Activated naive CD4-positive, alpha-beta T cell treated with anti-CD3 and anti-CD28 coated beads for 36 hours (primary cell): Measurements from ENCODE around the gene ZNF827. TPM values are rescaled to one million over a fixed set of nuclear protein-coding genes. Genes with fewer than 3 reads are reported as not detected.
A peak's percentile ranks its signal among the peaks of the same experiment; 100 is the strongest.

Experiments used
- CTCF ChIA-PET: fragments of 350-600 bp; sonication (Branson Sonifier 250); formaldehyde crosslinking; loops from one replicate; lab custom pipeline; 2021; ENCODE audit warnings: antibody characterized with exemption; lab: Charles Lee
- DNase-seq: peaks from one replicate; pipeline ENCODE4 v3.0.0-alpha.2; 2020
- H3K27ac Mint-ChIP-seq: one replicate; pipeline ENCODE4 v1.8.0; 2021; ENCODE audit warnings: mild to moderate bottlenecking, mixed read lengths
- H3K27me3 Mint-ChIP-seq: one replicate; pipeline ENCODE4 v1.8.0; 2021; ENCODE audit warnings: low read depth, mixed read lengths
- H3K36me3 Mint-ChIP-seq: one replicate; pipeline ENCODE4 v1.8.0; 2021; ENCODE audit warnings: low read depth, mixed read lengths
- H3K4me1 Mint-ChIP-seq: one replicate; pipeline ENCODE4 v1.8.0; 2021; ENCODE audit warnings: low read depth, mixed read lengths
- H3K4me3 Mint-ChIP-seq: one replicate; pipeline ENCODE4 v1.8.0; 2021; ENCODE audit warnings: mild to moderate bottlenecking, moderate library complexity, mixed read lengths
- H3K9me3 Mint-ChIP-seq: one replicate; pipeline ENCODE4 v1.8.0; 2021; ENCODE audit warnings: mixed read lengths
- intact Hi-C: fragments of 100-400 bp; cut with micrococcal nuclease; formaldehyde crosslinking; loops from one replicate; pipeline ENCODE4 v1.15.1; 2023
- total RNA-seq, 2 experiments: library from RNA; stranded (reverse); gene quantifications; one replicate each; pipeline ENCODE4 v1.2.3, GENCODE V29; 2021

The ZNF827 gene
- total RNA-seq, 2 experiments from 2014 or later: 15.6 to 17.5 TPM

DNA sequence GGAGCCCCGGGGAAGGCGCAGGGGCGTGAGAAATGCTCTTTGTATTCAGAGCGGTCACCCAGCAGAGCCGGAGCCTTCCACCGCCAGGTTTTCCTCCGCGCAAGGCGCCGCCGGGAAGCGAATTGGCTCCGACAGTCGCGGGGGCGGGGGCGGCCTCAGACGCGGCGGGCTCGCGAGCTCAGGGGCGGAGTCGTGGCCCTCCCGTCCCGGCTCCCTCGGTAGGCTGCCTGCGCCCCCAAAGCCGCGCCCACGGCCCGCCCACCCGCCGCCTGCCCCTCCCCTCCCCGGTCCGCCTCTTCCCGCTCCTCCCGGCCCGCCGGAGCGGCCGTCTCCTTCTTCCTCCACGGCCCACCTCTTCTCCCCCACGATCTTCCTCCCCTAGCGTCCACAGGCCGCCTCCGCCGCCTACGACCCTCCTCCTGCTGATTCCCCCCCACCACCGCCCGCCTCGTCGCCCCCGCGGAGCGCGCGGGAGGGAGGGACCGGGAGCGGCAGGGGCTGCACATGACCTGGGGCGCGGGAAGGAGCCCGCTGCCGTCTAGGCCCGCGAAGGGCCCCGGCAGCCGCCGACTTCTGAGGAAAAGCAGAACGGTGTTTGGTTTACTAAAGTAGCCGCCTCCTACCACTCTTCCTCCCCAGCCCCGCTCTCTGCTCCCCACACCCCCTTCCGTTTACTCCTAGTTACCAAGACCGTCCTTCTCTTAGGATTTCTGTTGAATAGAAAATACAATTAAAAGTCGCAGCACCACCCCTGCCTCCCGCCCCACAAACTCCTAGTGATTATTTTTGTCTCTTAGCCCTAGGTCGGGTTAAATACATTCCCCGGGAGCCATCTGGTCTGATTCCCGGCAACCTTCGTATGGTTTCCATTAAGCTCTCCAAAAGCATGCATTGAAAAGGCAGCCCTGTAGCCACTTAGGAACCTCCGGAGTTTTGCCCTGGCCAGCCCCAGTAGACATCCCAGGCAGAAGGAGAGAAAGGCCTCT, 205.4 kb downstream of the ZNF827 start:
- CTCF ChIA-PET: interaction anchor here (0.6 kb wide), 1 partner anchor 465 kb away, joined by 3 read pairs; no protein-coding TSS in a partner anchor
- Mint-ChIP-seq H3K4me3 (peak overlapping the region; percentile 75), H3K27me3 (peaks cover 10% of the 10 kb centered on the region)

DNA sequence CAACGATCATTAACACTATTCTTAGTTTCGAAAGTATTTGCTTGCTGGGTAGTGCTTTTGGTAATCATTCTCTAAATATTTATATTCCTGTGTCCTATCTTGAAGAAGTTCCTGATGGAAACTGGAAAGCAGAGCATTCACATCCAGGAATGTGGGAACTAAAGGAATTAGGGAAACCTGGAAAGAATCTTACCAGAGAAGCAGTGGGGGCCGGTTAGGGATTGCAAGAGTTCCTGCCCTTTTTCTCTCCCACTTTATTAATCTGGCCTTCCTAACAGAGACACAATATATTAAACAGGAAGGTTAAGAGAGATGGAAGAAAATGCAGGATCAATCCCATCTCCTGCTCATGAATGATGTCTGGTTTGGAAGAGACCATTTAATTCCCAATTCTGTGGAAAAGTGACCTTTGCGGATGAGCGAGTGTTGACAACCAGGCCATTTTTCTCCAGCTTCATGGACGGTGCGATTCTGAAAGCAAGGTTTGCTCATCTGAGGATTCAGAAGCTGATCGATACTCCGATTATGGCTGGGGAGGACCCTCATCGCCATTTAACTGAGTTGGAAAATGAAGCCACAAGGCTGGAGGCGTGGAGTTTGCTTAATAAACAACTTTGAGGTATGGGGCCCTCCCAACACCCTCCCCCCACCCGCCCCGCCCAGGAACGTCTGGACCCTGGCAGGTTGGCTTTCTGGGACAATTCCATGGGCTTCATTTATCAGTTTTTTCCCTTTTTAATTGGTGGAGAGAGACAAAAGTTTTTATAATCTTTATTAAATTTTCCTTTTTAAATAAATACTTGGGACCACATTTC, 206.4 kb downstream of the ZNF827 start:
- intact Hi-C loops: loop anchor here (5.0 to 10.0 kb wide), 4 partner anchors 247 to 1885 kb away; partner anchors contain the start of genes SLC10A7, SMAD1 and TMEM184C
- Mint-ChIP-seq H3K27me3 (peaks cover 10% of the 10 kb centered on the region), H3K27ac (no peak overlapping the region), H3K4me1 (peaks cover 7% of the 10 kb centered on the region), H3K9me3 (no peaks in the 10 kb centered on the region), H3K36me3 (no peaks in the 10 kb centered on the region), H3K4me3 (peak overlapping the region; percentile 75)
- DNase-seq: no peak
- CTCF ChIA-PET: no interaction called here

More for the DNA sequence above, 205.4 kb downstream of the ZNF827 start:
- intact Hi-C loops: loop anchor here (1.0 to 10.0 kb wide), 10 partner anchors 75 to 1884 kb away; partner anchors contain the start of genes ABCE1, ANAPC10, LSM6 and MMAA
- peak overlapping the region; percentile 36 for H3K27ac Mint-ChIP-seq
- H3K9me3 Mint-ChIP-seq: no peaks in the 10 kb centered on the region
- no peaks in the 10 kb centered on the region for H3K36me3 Mint-ChIP-seq
- DNase-seq: peak; percentile 91
- H3K4me1 Mint-ChIP-seq: peaks cover 7% of the 10 kb centered on the region

DNA sequence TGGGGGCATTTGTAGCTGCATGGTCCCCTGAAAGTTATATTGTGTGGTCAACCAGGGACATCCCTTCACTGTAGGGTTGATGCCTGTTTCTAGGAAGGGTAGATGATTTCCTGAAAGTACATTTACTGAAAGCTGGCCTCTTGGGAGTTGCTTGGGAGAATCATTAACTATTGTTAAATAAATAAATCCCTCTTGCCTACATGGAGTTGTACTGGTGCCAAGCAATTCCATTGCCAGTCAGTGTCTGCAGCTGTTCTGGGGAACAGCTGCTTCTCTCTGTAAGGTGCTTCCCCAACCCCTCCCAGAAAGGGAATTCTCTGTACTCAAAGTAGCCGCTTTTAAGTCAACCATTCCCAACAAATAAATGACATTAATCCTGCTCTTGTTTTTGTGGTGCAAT, 207.6 kb downstream of the ZNF827 start:
- no peak overlapping the region for H3K4me3 Mint-ChIP-seq
- CTCF ChIA-PET: no interaction called here
- H3K27ac Mint-ChIP-seq: no peak overlapping the region
- H3K4me1 Mint-ChIP-seq: peaks cover 7% of the 10 kb centered on the region
- no peaks in the 10 kb centered on the region for H3K36me3 Mint-ChIP-seq
- H3K27me3 Mint-ChIP-seq: peaks cover 10% of the 10 kb centered on the region
- intact Hi-C loops: loop anchor here (5.0 to 10.0 kb wide), 4 partner anchors 246 to 1886 kb away; partner anchors contain the start of genes SLC10A7, SMAD1 and TMEM184C
- no peak for DNase-seq
- no peaks in the 10 kb centered on the region for H3K9me3 Mint-ChIP-seq

DNA sequence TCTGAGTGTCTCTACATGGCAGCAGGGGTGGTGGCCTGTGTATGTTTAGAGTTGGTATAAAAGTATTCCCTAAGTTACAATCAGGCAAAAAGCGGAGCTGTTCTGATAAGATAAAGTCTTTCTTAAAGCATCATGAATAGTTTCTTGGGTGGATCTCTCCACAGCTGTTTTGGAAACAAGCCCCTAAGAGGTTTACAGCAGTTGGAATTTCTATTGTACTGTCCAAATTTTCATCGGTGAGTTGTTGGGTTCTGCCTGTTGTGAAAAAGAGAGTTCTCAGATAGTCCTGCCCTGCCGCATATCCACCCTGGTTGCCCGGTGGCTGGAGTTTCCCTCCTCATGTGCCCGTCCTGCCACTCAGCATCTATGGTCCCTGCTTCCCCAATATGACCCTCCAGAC, 208.6 kb downstream of the ZNF827 start:
- H3K4me1 Mint-ChIP-seq: peaks cover 7% of the 10 kb centered on the region
- intact Hi-C loops: loop anchor here (5.0 to 10.0 kb wide), 4 partner anchors 245 to 1887 kb away; partner anchors contain the start of genes SLC10A7, SMAD1 and TMEM184C

DNA sequence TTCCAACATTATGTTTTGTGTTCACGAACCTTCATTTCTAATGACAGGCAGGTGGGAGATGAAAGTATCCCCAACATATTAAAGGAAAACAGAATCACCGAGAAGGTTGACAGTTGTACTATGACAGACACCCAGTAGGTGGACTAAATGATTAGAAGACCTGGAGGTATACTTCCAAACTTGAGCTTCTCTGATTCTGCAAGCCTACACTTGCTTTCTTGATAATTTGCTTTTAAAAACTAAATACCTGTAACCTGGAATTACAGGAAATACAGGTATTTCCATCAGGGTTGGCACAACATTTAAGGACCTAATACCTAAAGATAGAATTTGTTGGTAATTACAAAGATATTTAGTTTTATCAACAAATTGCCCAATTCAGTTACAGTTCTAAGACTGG, 215.3 kb downstream of the ZNF827 start:
- intact Hi-C loops: no loop called here
- Mint-ChIP-seq H3K27me3 (peaks cover 5% of the 10 kb centered on the region), H3K36me3 (no peaks in the 10 kb centered on the region), H3K4me3 (no peak overlapping the region), H3K4me1 (peaks cover 14% of the 10 kb centered on the region), H3K9me3 (no peaks in the 10 kb centered on the region), H3K27ac (no peak overlapping the region)
- no peak for DNase-seq
- CTCF ChIA-PET: interaction anchor here (0.6 to 1.7 kb wide), 5 partner anchors 9 to 219 kb away, joined by 3 to 5 read pairs (median 3); no protein-coding TSS in a partner anchor

More for the DNA sequence above, 208.6 kb downstream of the ZNF827 start:
- Mint-ChIP-seq H3K36me3 (no peaks in the 10 kb centered on the region), H3K9me3 (no peaks in the 10 kb centered on the region), H3K4me3 (no peak overlapping the region), H3K27ac (no peak overlapping the region), H3K27me3 (peaks cover 11% of the 10 kb centered on the region)
- CTCF ChIA-PET: no interaction called here
- DNase-seq: no peak

DNA sequence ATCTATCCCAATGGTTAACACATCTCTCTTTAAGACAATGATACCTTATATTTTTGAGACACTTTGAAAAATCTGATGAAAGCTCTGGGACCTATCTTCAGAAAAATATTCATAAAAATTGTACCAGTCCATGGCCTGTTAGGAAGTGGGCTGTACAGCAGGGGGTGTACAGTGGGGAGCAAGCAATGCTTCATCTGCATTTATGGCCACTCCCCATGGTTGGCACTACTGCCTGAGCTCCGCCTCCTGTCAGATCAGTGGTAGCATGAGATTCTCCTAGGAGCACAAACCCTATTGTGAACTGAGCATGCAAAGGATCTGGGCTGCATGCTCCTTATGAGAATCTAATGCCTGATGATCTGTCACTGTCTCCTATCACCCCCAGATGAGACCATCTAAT, 216.1 kb downstream of the ZNF827 start:
- Mint-ChIP-seq H3K36me3 (no peaks in the 10 kb centered on the region), H3K9me3 (no peaks in the 10 kb centered on the region), H3K4me3 (no peak overlapping the region), H3K27me3 (peaks cover 6% of the 10 kb centered on the region), H3K27ac (no peak overlapping the region), H3K4me1 (peaks cover 14% of the 10 kb centered on the region)
- no peak for DNase-seq
- CTCF ChIA-PET: interaction anchor here (0.6 kb wide), 1 partner anchor 70 kb away, joined by 5 read pairs; no protein-coding TSS in a partner anchor
- intact Hi-C loops: no loop called here

DNA sequence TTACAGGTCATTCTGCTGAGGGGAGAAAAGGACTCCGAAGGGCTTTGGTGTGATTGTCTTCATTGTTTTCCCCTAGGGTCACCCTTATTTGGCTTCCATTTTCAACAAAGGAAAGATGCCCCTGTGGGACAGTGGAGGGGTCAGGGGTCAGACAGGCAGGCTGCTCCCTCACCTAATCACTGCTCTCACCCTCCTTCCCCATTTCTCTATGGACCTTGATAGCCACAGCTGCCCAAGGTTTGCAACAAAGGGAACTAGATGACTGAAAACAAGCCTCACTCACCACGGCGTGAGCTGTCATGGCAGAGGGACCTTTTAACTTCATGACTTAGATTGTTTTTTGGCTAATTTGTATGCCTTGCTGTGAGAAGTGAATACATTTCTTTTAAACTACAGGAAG, 218.0 kb downstream of the ZNF827 start:
- peaks cover 14% of the 10 kb centered on the region for H3K4me1 Mint-ChIP-seq
- CTCF ChIA-PET: interaction anchor here (1.1 kb wide), 1 partner anchor 103 kb away, joined by 3 read pairs; no protein-coding TSS in a partner anchor
- H3K27me3 Mint-ChIP-seq: peaks cover 8% of the 10 kb centered on the region
- DNase-seq: peak; percentile 26
- H3K4me3 Mint-ChIP-seq: no peak overlapping the region
- H3K27ac Mint-ChIP-seq: peak overlapping the region; percentile 5
- no peaks in the 10 kb centered on the region for H3K36me3 Mint-ChIP-seq
- intact Hi-C loops: loop anchor here (1.0 kb wide), 1 partner anchor 109 kb away; no protein-coding TSS in a partner anchor
- no peaks in the 10 kb centered on the region for H3K9me3 Mint-ChIP-seq

DNA sequence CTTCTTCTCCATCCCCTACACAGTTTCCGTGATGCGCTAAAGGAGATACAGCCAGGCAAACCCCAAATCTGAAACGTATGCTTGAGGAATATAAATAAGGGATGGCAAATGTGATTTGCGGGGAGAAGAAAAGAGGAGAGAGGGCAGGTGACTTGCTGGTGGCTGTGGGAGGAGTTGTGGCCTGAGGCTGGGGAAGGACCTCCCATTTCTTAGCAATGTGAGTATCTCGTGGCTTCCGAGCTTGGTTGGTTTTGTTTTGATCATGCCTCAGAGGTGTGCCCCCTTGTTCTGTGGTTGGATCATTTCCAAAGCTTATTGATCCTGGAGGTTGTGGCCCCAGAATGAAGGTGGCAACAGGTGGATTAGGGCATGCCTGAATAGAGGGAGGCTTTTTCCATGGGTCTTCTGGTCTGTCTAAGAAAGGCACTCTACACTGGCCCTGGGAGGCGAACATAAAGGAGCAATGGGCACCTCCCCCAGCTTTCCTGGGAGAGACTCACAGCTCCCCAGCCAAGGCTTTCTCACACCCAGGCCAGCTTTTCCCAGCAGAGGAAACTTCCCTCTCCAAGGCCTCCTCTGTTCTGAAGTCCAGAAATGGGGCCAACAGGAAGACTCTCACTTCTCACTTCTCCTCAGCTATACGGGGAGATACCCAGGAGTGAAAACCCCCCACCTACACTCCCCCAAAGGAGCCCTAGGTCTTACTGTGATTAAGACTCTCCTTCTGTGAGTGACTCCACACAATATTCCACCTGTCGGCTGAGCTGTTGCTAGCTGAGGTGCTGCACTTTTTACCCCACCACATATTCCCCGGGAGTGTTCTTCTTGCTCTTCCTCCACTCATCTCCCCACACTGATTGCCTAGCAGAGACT, 218.6 kb downstream of the ZNF827 start:
- DNase-seq: peak; percentile 78
- Mint-ChIP-seq H3K9me3 (no peaks in the 10 kb centered on the region), H3K4me1 (peaks cover 14% of the 10 kb centered on the region), H3K27ac (peak overlapping the region; percentile 5), H3K4me3 (no peak overlapping the region), H3K36me3 (no peaks in the 10 kb centered on the region), H3K27me3 (peaks cover 10% of the 10 kb centered on the region)
- CTCF ChIA-PET: interaction anchor here (1.1 kb wide), 1 partner anchor 102 kb away, joined by 3 read pairs; no protein-coding TSS in a partner anchor
- intact Hi-C loops: loop anchor here (1.0 kb wide), 2 partner anchors 88 to 109 kb away; no protein-coding TSS in a partner anchor

DNA sequence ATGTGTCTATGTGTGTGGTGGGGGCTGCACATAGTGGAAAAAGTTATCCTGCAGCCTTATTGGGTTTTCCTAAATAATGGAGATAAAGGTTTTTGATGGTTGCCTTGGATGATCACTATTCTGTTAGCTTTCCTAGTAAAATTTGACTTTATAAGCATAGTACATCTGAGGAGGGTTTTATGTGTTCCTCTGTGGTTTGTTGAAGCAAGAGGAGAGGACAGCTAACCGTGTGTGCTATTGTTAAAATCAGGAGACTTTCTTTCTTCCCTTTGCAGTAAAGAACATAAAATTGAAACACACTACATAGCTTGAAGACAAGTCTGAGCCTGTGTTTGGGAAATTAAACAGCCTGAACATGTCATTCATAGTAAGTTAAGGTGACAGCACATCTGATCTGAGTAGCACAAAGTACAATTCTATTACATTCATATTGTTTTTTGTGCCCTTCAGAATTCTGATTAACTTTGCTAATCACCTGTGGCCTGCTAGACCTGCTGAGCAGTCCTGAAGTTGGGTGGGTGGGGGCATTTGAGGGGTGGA, 221.9 kb downstream of the ZNF827 start:
- H3K4me3 Mint-ChIP-seq: no peak overlapping the region
- no peaks in the 10 kb centered on the region for H3K36me3 Mint-ChIP-seq
- CTCF ChIA-PET: no interaction called here
- H3K4me1 Mint-ChIP-seq: peaks cover 14% of the 10 kb centered on the region
- DNase-seq: no peak
- peaks cover 14% of the 10 kb centered on the region for H3K27me3 Mint-ChIP-seq
- peaks cover 3% of the 10 kb centered on the region for H3K9me3 Mint-ChIP-seq
- intact Hi-C loops: no loop called here
- no peak overlapping the region for H3K27ac Mint-ChIP-seq

DNA sequence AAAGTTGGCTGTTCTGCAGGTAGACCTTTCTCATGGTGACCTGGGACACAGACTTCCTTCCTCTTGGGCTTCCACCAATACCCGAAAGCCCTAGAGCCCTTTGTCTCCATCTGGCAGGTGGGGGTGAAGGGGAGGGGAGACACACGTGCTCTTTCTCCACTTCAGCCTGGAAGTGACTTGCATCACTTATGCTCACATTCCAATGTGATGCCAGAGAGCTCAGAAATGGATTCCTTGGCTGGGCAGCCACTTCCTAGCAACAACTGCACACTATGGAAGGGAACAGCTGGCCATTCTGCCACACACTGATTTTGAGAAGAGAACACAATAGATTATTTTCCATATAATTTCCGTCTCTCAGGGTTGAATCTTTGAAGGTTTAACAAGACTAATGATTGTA, 222.4 kb downstream of the ZNF827 start:
- intact Hi-C loops: no loop called here
- peaks cover 14% of the 10 kb centered on the region for H3K4me1 Mint-ChIP-seq
- H3K9me3 Mint-ChIP-seq: peaks cover 7% of the 10 kb centered on the region
- H3K36me3 Mint-ChIP-seq: peaks cover 2% of the 10 kb centered on the region
- no peak overlapping the region for H3K27ac Mint-ChIP-seq
- CTCF ChIA-PET: no interaction called here
- H3K27me3 Mint-ChIP-seq: peaks cover 18% of the 10 kb centered on the region
- DNase-seq: no peak
- H3K4me3 Mint-ChIP-seq: no peak overlapping the region

DNA sequence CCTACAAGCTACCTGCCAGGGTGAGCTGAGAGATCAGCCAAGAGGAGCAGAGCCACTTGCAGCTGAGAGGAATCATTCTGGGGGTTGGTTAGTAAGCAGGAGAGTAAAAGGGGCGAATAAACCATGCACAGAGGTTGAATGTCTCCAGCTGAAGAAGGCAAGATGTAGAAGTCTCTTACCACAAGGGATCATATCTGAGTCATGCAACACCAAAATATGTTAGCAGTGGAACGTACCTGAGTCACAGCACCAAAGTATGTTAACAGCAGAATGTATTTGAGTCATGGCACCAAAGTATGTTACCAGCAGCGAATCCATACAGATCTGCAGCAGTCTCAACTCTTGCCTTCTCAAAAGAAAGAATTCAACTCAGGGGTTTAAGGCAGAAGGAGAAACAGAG, 228.8 kb downstream of the ZNF827 start:
- CTCF ChIA-PET: no interaction called here
- Mint-ChIP-seq H3K4me3 (no peak overlapping the region), H3K4me1 (no peaks in the 10 kb centered on the region), H3K36me3 (peaks cover 4% of the 10 kb centered on the region), H3K9me3 (peaks cover 13% of the 10 kb centered on the region), H3K27me3 (peaks cover 7% of the 10 kb centered on the region), H3K27ac (no peak overlapping the region)
- intact Hi-C loops: no loop called here
- DNase-seq: no peak
